ENCODE results near the gene SRSF8.

DNA sequence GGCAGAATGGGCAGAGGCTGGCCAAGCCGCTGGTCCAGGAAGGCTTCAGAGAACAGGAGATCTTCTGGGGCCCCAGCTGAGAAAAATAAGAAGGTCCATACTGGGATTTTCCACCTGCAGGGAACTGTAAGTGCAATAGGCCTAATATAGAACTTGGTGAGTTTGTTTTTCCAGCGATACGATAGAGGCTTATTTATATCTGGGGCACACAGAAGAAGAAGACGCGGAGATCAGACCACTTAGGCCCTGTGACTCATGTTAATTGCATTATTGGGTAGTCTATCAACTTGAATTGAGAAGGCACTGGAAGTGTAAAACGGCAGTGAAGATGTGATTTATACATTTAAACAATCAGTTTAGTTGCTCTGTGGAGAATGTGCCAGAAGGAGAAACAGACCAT, 7.7 kb upstream of the SRSF8 start:
- TF ChIP-seq, protein P1, sequence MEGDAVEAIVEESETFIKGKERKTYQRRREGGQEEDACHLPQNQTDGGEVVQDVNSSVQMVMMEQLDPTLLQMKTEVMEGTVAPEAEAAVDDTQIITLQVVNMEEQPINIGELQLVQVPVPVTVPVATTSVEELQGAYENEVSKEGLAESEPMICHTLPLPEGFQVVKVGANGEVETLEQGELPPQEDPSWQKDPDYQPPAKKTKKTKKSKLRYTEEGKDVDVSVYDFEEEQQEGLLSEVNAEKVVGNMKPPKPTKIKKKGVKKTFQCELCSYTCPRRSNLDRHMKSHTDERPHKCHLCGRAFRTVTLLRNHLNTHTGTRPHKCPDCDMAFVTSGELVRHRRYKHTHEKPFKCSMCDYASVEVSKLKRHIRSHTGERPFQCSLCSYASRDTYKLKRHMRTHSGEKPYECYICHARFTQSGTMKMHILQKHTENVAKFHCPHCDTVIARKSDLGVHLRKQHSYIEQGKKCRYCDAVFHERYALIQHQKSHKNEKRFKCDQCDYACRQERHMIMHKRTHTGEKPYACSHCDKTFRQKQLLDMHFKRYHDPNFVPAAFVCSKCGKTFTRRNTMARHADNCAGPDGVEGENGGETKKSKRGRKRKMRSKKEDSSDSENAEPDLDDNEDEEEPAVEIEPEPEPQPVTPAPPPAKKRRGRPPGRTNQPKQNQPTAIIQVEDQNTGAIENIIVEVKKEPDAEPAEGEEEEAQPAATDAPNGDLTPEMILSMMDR (conservative IDR thresholded peaks at IDR 0.05): no peak
- TF ChIP-seq ZFX (IDR thresholded peaks at IDR 0.05): no peak
